DND-41 (cell line): ENCODE results near the gene HRH1.

Source experiments
- EZH2 ChIP-seq: IDR thresholded peaks from 3 replicates; pipeline ENCODE4 v1.6.1; 2012; ENCODE audit warnings: borderline replicate concordance, low read depth, mild to moderate bottlenecking, moderate library complexity, low read length, inconsistent platforms; ENCODE audit not compliant: severe bottlenecking
- TF ChIP-seq, protein P1 (sequence below): IDR thresholded peaks from 2 replicates; pipeline ENCODE4 v1.5.1; 2012; ENCODE audit warnings: borderline replicate concordance, low read length, moderate library complexity, mild to moderate bottlenecking; ENCODE audit not compliant: poor library complexity, severe bottlenecking; ENCODE audit errors: extremely low read depth

DNA sequence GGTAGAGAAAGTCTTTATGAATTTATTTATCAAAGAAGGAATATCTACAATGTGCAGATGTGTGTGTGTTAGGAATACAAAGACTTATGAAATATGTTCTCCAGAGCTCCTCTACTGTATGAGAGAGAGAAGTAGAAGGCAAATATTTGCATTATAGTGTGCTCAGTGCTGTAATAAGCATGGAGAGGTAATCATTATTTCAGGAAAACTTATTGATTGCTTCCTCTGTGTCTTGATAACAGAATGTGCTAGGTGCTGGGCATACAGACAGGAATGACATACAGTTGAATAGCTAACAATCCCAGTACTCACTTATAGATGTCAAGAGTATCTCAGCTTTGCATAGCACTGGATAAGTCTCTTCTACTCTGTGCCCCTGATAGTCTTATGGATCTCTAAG, 148.2 kb downstream of the HRH1 start:
- TF ChIP-seq, protein P1, sequence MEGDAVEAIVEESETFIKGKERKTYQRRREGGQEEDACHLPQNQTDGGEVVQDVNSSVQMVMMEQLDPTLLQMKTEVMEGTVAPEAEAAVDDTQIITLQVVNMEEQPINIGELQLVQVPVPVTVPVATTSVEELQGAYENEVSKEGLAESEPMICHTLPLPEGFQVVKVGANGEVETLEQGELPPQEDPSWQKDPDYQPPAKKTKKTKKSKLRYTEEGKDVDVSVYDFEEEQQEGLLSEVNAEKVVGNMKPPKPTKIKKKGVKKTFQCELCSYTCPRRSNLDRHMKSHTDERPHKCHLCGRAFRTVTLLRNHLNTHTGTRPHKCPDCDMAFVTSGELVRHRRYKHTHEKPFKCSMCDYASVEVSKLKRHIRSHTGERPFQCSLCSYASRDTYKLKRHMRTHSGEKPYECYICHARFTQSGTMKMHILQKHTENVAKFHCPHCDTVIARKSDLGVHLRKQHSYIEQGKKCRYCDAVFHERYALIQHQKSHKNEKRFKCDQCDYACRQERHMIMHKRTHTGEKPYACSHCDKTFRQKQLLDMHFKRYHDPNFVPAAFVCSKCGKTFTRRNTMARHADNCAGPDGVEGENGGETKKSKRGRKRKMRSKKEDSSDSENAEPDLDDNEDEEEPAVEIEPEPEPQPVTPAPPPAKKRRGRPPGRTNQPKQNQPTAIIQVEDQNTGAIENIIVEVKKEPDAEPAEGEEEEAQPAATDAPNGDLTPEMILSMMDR = no peak
- no peak for TF ChIP-seq EZH2
